SU-DHL-6 (cell line): ENCODE measurements around the gene LCN10.

ENCODE experiments used
- H2AFZ ChIP-seq: fragments of 200-600 bp; sonication (generic); 2 replicates; pipeline ENCODE4 v1.6.1; 2014; ENCODE audit warnings: low read depth, mild to moderate bottlenecking, moderate library complexity, mixed read lengths, antibody characterized with exemption, low read length; ENCODE audit not compliant: severe bottlenecking
- H3F3A ChIP-seq: fragments of 200-600 bp; shearing (Covaris generic); 2 replicates; pipeline ENCODE4 v1.6.0; 2016; ENCODE audit warnings: antibody characterized with exemption, mild to moderate bottlenecking; ENCODE audit not compliant: insufficient read depth
- H3K27ac ChIP-seq: fragments of 200-600 bp; sonication (generic); 2 replicates; pipeline ENCODE4 v1.5.1; 2016; ENCODE audit warnings: low read depth, mild to moderate bottlenecking, low read length, moderate library complexity, mixed read lengths
- H3K27me3 ChIP-seq: fragments of 200-600 bp; sonication (generic), shearing (Covaris generic); 2 replicates; pipeline ENCODE4 v1.6.0; 2014; ENCODE audit warnings: mild to moderate bottlenecking, low read length
- H3K36me3 ChIP-seq: fragments of 200-600 bp; sonication (generic); 2 replicates; pipeline ENCODE4 v1.6.1; 2014; ENCODE audit warnings: mild to moderate bottlenecking, low read length, mixed read lengths
- H3K4me2 ChIP-seq: fragments of 300-600, 200-600 bp; shearing (Covaris generic), sonication (generic); 2 replicates; pipeline ENCODE4 v1.6.0; 2014; ENCODE audit warnings: low read length, low read depth, mild to moderate bottlenecking; ENCODE audit not compliant: poor library complexity, severe bottlenecking
- H3K4me3 ChIP-seq: fragments of 200-600 bp; sonication (generic); 2 replicates; pipeline ENCODE4 v1.5.1; 2014; ENCODE audit warnings: antibody characterized with exemption, low read length, mild to moderate bottlenecking, mixed read lengths; ENCODE audit not compliant: insufficient read depth, poor library complexity, severe bottlenecking
- H3K79me2 ChIP-seq: fragments of 200-600 bp; sonication (generic); 2 replicates; pipeline ENCODE4 v1.6.1; 2014; ENCODE audit warnings: mild to moderate bottlenecking, low read length, moderate library complexity; ENCODE audit not compliant: insufficient read depth
- H3K9ac ChIP-seq: fragments of 200-600 bp; sonication (generic); 2 replicates; pipeline ENCODE4 v1.7.0; 2014; ENCODE audit warnings: mild to moderate bottlenecking, low read length
- H3K9me2 ChIP-seq: fragments of 200-600 bp; sonication (generic); replicated peaks from 2 replicates; pipeline ENCODE4 v1.6.1; 2014; ENCODE audit warnings: low read length; ENCODE audit not compliant: insufficient read depth
- H3K9me3 ChIP-seq: fragments of 200-600 bp; sonication (generic); 2 replicates; pipeline ENCODE4 v1.6.1; 2014; ENCODE audit warnings: low read length, mixed read lengths; ENCODE audit not compliant: insufficient read depth
- H4K20me1 ChIP-seq: fragments of 200-600 bp; sonication (generic); 2 replicates; pipeline ENCODE4 v1.6.1; 2014; ENCODE audit warnings: low read depth, mild to moderate bottlenecking, antibody characterized with exemption, low read length, moderate library complexity, mixed read lengths
- EZH2phosphoT487 ChIP-seq: fragments of 200-600 bp; sonication (generic), shearing (Covaris generic); conservative IDR thresholded peaks from 2 replicates; pipeline ENCODE4 v1.6.1; 2018; ENCODE audit warnings: mild to moderate bottlenecking, antibody characterized with exemption, low read length, moderate library complexity, mixed read lengths
- TF ChIP-seq, protein P1 (sequence below): fragments of 200-600 bp; sonication (generic); IDR thresholded peaks from one replicate; pipeline ENCODE4 v1.5.1; 2017; ENCODE audit warnings: antibody characterized with exemption, mild to moderate bottlenecking, low read length, moderate library complexity; ENCODE audit not compliant: insufficient read depth, poor library complexity, severe bottlenecking

Gene LCN10

DNA sequence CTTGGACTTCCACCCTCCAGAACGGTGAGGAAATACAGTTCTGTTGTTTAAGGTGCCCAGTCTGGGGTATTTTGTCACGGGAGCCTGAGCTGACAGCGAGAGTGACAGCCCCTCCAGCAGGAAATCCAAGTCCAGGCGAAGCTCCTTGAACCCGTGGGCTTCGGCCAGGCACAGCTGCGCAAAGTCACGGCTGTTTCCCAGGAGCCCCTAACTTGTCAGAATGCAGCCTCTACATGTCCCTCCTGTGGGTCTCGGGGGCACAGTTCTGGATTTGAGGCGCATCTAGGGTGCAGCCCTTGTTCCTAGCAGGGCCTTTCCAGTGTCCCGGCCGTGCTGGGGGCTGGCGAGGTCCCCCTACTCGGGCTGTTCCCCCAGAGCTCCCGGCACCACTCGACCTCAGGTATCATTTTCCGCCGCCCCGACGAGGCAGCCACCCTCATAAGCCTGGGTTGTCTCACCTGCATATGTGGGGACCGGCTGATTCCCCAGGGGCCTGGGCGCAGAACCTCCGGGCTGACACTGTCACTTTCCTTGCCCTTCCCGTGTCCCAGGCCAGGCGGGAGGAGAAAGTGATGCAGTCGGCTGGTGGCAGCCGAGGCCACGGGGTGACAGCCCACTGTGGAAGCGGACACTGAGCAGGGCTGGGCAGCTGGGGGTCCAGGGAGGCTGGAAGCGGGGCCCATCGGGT, 10.8 kb upstream of the LCN10 start:
- Histone ChIP-seq H3K9ac (no peak overlapping the region), H3F3A (no peaks in the 10 kb centered on the region), H3K27ac (no peak overlapping the region), H3K36me3 (no peaks in the 10 kb centered on the region), H2AFZ (no peak overlapping the region), H3K4me2 (no peak overlapping the region), H4K20me1 (no peaks in the 10 kb centered on the region), H3K9me3 (peaks cover 9% of the 10 kb centered on the region; the same call in 1 of the 2 replicates), H3K79me2 (no peaks in the 10 kb centered on the region), H3K4me3 (no peak overlapping the region), H3K27me3 (no peaks in the 10 kb centered on the region), H3K9me2 (no peaks in the 10 kb centered on the region)
- TF ChIP-seq, protein P1, sequence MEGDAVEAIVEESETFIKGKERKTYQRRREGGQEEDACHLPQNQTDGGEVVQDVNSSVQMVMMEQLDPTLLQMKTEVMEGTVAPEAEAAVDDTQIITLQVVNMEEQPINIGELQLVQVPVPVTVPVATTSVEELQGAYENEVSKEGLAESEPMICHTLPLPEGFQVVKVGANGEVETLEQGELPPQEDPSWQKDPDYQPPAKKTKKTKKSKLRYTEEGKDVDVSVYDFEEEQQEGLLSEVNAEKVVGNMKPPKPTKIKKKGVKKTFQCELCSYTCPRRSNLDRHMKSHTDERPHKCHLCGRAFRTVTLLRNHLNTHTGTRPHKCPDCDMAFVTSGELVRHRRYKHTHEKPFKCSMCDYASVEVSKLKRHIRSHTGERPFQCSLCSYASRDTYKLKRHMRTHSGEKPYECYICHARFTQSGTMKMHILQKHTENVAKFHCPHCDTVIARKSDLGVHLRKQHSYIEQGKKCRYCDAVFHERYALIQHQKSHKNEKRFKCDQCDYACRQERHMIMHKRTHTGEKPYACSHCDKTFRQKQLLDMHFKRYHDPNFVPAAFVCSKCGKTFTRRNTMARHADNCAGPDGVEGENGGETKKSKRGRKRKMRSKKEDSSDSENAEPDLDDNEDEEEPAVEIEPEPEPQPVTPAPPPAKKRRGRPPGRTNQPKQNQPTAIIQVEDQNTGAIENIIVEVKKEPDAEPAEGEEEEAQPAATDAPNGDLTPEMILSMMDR: no peak
- TF ChIP-seq EZH2phosphoT487: no peak

DNA sequence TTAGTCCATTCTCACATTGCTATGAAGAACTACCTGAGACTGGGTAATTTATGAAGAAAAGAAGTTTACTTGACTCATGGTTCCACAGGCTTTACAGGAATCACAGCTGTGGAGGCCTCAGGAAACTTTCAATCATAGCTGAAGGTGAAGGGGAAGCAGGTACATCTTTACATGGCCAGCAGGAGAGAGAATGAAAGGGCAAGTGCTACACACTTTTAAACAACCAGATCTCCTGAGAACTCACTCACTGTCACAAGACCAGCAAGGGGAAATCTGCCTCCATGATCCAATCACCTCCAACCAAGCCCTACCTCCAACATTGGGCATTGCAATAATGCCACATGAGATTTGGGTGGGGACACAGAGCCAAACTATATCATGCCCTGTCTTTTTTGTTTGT, 9.1 kb upstream of the LCN10 start:
- Histone ChIP-seq H4K20me1 (no peaks in the 10 kb centered on the region), H3K27me3 (no peaks in the 10 kb centered on the region), H3K4me3 (no peak overlapping the region), H3K36me3 (no peaks in the 10 kb centered on the region), H3K9me2 (no peaks in the 10 kb centered on the region), H3K79me2 (no peaks in the 10 kb centered on the region), H3K9me3 (peaks cover 9% of the 10 kb centered on the region; the same call in 1 of the 2 replicates), H3K9ac (no peak overlapping the region), H3F3A (no peaks in the 10 kb centered on the region), H2AFZ (no peak overlapping the region), H3K4me2 (no peak overlapping the region), H3K27ac (no peak overlapping the region)
- TF ChIP-seq, protein P1: no peak
- no peak for TF ChIP-seq EZH2phosphoT487

DNA sequence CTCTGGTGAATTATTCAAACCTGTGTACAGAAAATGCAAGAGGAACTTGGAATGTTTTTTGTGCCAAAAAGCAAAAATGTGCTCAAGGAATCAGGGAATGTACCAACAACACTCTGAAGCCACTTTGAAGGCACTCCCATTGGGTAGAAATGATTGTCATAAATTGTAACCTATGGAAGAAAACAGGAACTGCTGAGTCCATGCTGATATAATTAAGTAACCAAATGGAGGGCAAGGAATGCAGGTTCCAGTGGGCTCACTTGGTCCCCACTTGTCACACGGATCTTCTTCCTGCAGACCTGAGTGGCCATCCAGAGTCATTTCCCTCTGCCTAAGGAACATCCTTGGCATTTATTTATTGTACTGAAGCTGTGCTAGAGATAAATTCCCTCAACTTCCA, 8.5 kb upstream of the LCN10 start:
- Histone ChIP-seq H3K27me3 (no peaks in the 10 kb centered on the region), H3F3A (no peaks in the 10 kb centered on the region), H2AFZ (no peak overlapping the region), H3K9me3 (peaks cover 9% of the 10 kb centered on the region; the same call in 1 of the 2 replicates), H3K9ac (no peak overlapping the region), H3K9me2 (no peaks in the 10 kb centered on the region), H3K4me3 (no peak overlapping the region), H3K27ac (no peak overlapping the region), H3K79me2 (no peaks in the 10 kb centered on the region), H3K36me3 (no peaks in the 10 kb centered on the region), H4K20me1 (no peaks in the 10 kb centered on the region), H3K4me2 (no peak overlapping the region)
- TF ChIP-seq, protein P1: no peak
- TF ChIP-seq EZH2phosphoT487: no peak
